ENCODE measurements around the gene DDOST.
"Not testable (repeated sequence)": the region's sequence is repeated elsewhere in the genome, so short reads cannot be mapped to it uniquely, and the experiment has no call there.

GRCh38 chr1:20673626-20674025 is 12.5 kb upstream of the DDOST start:
- not testable (repeated sequence) for TF ChIP-seq EZH2 (IDR thresholded peaks at IDR 0.05; ENCODE audit: low read depth, unreplicated experiment); CTCF (conservative IDR thresholded peaks at IDR 0.05; ENCODE audit: low read depth in 2 of 2); ZNF462 (CRISPR knock-in tag; IDR thresholded peaks at IDR 0.05)

Measured in GM23338 (cell line).